Gastrocnemius medialis (tissue), 4 donors: Measurements from ENCODE around the gene SRGAP1.
"Not testable (repeated sequence)": the region's sequence is repeated elsewhere in the genome, so short reads cannot be mapped to it uniquely, and the experiment has no call there.

Source experiments
- POLR2A ChIP-seq, 2 donors: fragments of 450-650 bp; IDR thresholded peaks; one replicate each; pipeline ENCODE4 v1.6.1; 2017; ENCODE audit warnings: antibody characterized with exemption in 2 of 2, mild to moderate bottlenecking in 2 of 2, moderate library complexity in 2 of 2
- TF ChIP-seq, protein P1 (sequence below), 5 experiments: fragments of 450-650 bp in 3 of 5; fragments of 200-600 bp in 2 of 5; sonication (generic) in 2 of 5; IDR thresholded peaks in 4 of 5; conservative IDR thresholded peaks in 1 of 5; 1 replicate in 4 of 5; 2 replicates in 1 of 5; pipeline ENCODE4 v1.5.1; 2016 to 2019; ENCODE audit warnings: antibody characterized with exemption in 5 of 5, mild to moderate bottlenecking in 3 of 5, moderate library complexity in 3 of 5

- TF ChIP-seq, protein P1, sequence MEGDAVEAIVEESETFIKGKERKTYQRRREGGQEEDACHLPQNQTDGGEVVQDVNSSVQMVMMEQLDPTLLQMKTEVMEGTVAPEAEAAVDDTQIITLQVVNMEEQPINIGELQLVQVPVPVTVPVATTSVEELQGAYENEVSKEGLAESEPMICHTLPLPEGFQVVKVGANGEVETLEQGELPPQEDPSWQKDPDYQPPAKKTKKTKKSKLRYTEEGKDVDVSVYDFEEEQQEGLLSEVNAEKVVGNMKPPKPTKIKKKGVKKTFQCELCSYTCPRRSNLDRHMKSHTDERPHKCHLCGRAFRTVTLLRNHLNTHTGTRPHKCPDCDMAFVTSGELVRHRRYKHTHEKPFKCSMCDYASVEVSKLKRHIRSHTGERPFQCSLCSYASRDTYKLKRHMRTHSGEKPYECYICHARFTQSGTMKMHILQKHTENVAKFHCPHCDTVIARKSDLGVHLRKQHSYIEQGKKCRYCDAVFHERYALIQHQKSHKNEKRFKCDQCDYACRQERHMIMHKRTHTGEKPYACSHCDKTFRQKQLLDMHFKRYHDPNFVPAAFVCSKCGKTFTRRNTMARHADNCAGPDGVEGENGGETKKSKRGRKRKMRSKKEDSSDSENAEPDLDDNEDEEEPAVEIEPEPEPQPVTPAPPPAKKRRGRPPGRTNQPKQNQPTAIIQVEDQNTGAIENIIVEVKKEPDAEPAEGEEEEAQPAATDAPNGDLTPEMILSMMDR (IDR thresholded peaks at IDR 0.05 in 4 of 5, conservative IDR thresholded peaks at IDR 0.05 in 1 of 5), result not testable (repeated sequence)
- not testable (repeated sequence) for TF ChIP-seq POLR2A (IDR thresholded peaks at IDR 0.05)
Observed at GRCh38 chr12:63859880-63860279, 15.4 kb downstream of the SRGAP1 start.
